K562 (cell line): Measurements from ENCODE around the gene ENO2. TPM values are rescaled to one million over a fixed set of nuclear protein-coding genes. Genes with fewer than 3 reads are reported as not detected.

Source experiments
- CHCHD3 ChIP-seq: fragments of 250-450 bp; sonication (Bioruptor Pico); IDR thresholded peaks from 2 replicates; pipeline ENCODE4 v2.1.2; 2022; ENCODE audit warnings: mild to moderate bottlenecking
- ELF1 ChIP-seq: fragments of 200-800 bp; sonication (Bioruptor generic); IDR thresholded peaks from 2 replicates; pipeline ENCODE4 v1.6.1; 2016; ENCODE audit warnings: missing genetic modification characterization, missing compliant biosample characterization
- ETV5 ChIP-seq: sonication (generic); formaldehyde crosslinking; IDR thresholded peaks from 2 replicates; pipeline ENCODE4 v1.4.0; 2020; ENCODE audit warnings: low read depth, mild to moderate bottlenecking, missing genetic modification reagents
- FOXP4 ChIP-seq: sonication (generic); formaldehyde crosslinking; IDR thresholded peaks from 2 replicates; pipeline ENCODE4 v1.8.0; 2022; ENCODE audit warnings: mild to moderate bottlenecking, missing genetic modification reagents, borderline replicate concordance
- GATAD2A ChIP-seq: fragments of 450-650 bp; IDR thresholded peaks from 2 replicates; pipeline ENCODE4 v1.6.1; 2017
- JUNB ChIP-seq: fragments of 450-650 bp; formaldehyde crosslinking; conservative IDR thresholded peaks from 2 replicates; pipeline ENCODE4 v1.4.0; 2020; ENCODE audit warnings: mild to moderate bottlenecking
- KAT7 ChIP-seq: sonication (generic); formaldehyde crosslinking; IDR thresholded peaks from 2 replicates; pipeline ENCODE4 v1.8.0; 2022; ENCODE audit warnings: missing genetic modification reagents, mild to moderate bottlenecking, borderline replicate concordance
- NKRF ChIP-seq: fragments of 450-650 bp; IDR thresholded peaks from 2 replicates; pipeline ENCODE4 v1.6.1; 2016; ENCODE audit warnings: borderline replicate concordance
- NRF1 ChIP-seq, 2 experiments: fragments of 450-650 bp; IDR thresholded peaks in 1 of 2; conservative IDR thresholded peaks in 1 of 2; 2 replicates each; pipeline ENCODE4 v1.6.1; 2014; ENCODE audit warnings: mild to moderate bottlenecking in 2 of 2
- TRIM24 ChIP-seq, 2 experiments: fragments of 450-650 bp; IDR thresholded peaks; 2 replicates each; pipeline ENCODE4 v1.6.1; 2016
- ZBTB5 ChIP-seq: fragments of 450-650 bp; IDR thresholded peaks from 2 replicates; pipeline ENCODE4 v1.6.1; 2017; ENCODE audit warnings: antibody characterized with exemption
- ZNF561 ChIP-seq: fragments of 450-650 bp; formaldehyde crosslinking; conservative IDR thresholded peaks from 2 replicates; pipeline ENCODE4 v1.4.0; 2020; ENCODE audit warnings: mild to moderate bottlenecking, moderate library complexity
- polyA plus RNA-seq, 8 experiments: library from polyadenylated mRNA; depleted of rRNA in 4 of 8; stranded (reverse) in 5 of 8; unstranded in 3 of 8; fragments of >200 nt; fragmentation: Nextera tagmentation in 2 of 8; fragmentation: Illumina TruSeq in 1 of 8; extraction: Ambion mirVana in 2 of 8; extraction: Trizol in 1 of 8; gene quantifications; 2 replicates each; pipeline versions ENCODE4 v1.2.1 to v1.2.3, GENCODE V29; 2011 to 2014; ENCODE audit warnings: inconsistent platforms in 1 of 8, missing spikeins in 1 of 8
- total RNA-seq, 7 experiments: library from RNA; depleted of rRNA in 6 of 7; stranded (reverse); fragments of >200 nt in 6 of 7; fragmentation: Illumina TruSeq in 2 of 7; extraction: Trizol in 2 of 7; gene quantifications; 2 replicates each; pipeline versions ENCODE4 v1.2.1 to v1.2.3, GENCODE V29; 2011 to 2021; ENCODE audit warnings: low replicate concordance in 1 of 7

The ENO2 gene
- total and polyA plus RNA-seq, 9 of the 15 experiments (the other 6 are each of a cell fraction or from before 2014, with no cell fraction given), result 10.9 to 43.3 (median 21.0) TPM

- TF ChIP-seq GATAD2A, result 0 out of 2 replicates have a peak, but pooled peaks have one; percentile 22
- no peak for TF ChIP-seq ETV5 (CRISPR knock-in tag)
- TF ChIP-seq TRIM24 (IDR thresholded peaks at IDR 0.05), result 0 out of 4 replicates have a peak, but pooled peaks of 1 of the 2 experiments have one; percentile 10
- peak; percentile 60; the same call in 1 of the 2 replicates for TF ChIP-seq ELF1
- no peak for TF ChIP-seq ZBTB5
- TF ChIP-seq JUNB (CRISPR knock-in tag), result no peak
- no peak for TF ChIP-seq CHCHD3 (CRISPR knock-in tag)
- peak; percentile 10; the same call in 1 of the 2 replicates for TF ChIP-seq NKRF
- TF ChIP-seq NRF1 (conservative IDR thresholded peaks at IDR 0.05 in 1 of 2, IDR thresholded peaks at IDR 0.05 in 1 of 2), result peak; percentile 69 to 73
- TF ChIP-seq ZNF561 (CRISPR knock-in tag), result no peak
- TF ChIP-seq FOXP4 (CRISPR knock-in tag), result no peak
- TF ChIP-seq KAT7, result 0 out of 2 replicates have a peak, but pooled peaks have one; percentile 44
Measured at GRCh38 chr12:6873094-6874014, 41.0 kb upstream of the ENO2 start, which contains the start of gene SPSB2 (continued).
